Tibial nerve (tissue), 4 donors: ENCODE data around the gene WDPCP. TPM values are rescaled to one million over a fixed set of nuclear protein-coding genes. Genes with fewer than 3 reads are reported as not detected.

Experiments
- DNase-seq, 2 donors: peaks; one replicate each; pipeline ENCODE4 v3.0.0-alpha.2; 2019; ENCODE audit warnings: low spot score in 2 of 2
- H3K27ac ChIP-seq, 4 donors: fragments of 200-600 bp; sonication (generic) in 3 of 4; one replicate each; pipeline ENCODE4 v1.5.1; 2017 to 2019; ENCODE audit warnings: mild to moderate bottlenecking in 1 of 4
- H3K27me3 ChIP-seq, 2 donors: fragments of 200-600 bp; sonication (generic) in 1 of 2; one replicate each; pipeline versions ENCODE4 v1.5.1 to v1.6.0; 2017 to 2019
- H3K36me3 ChIP-seq, 3 donors: fragments of 200-600 bp; sonication (generic); one replicate each; pipeline ENCODE4 v1.5.1; 2018 to 2019
- H3K4me1 ChIP-seq, 4 donors: fragments of 200-600 bp; sonication (generic) in 3 of 4; one replicate each; pipeline ENCODE4 v1.5.1; 2017 to 2019
- H3K4me3 ChIP-seq, 4 donors: fragments of 200-600 bp; sonication (generic) in 3 of 4; one replicate each; pipeline ENCODE4 v1.5.1; 2017 to 2019; ENCODE audit warnings: mild to moderate bottlenecking in 1 of 4, moderate library complexity in 1 of 4
- H3K9me3 ChIP-seq, 4 donors: fragments of 200-600 bp; sonication (generic) in 3 of 4; one replicate each; pipeline ENCODE4 v1.5.1; 2017 to 2019
- CTCF ChIP-seq, 5 experiments: fragments of 200-600 bp in 3 of 5; fragments of 450-650 bp in 2 of 5; sonication (generic) in 3 of 5; IDR thresholded peaks; one replicate each; pipeline ENCODE4 v1.5.1; 2016 to 2019; ENCODE audit warnings: antibody characterized with exemption in 5 of 5, mild to moderate bottlenecking in 3 of 5, moderate library complexity in 2 of 5
- EP300 ChIP-seq, 2 donors: sonication (generic); formaldehyde crosslinking; IDR thresholded peaks; one replicate each; pipeline ENCODE4 v1.6.1; 2017; ENCODE audit warnings: antibody characterized with exemption in 2 of 2, mild to moderate bottlenecking in 1 of 2
- POLR2A ChIP-seq, 2 donors: fragments of 450-650 bp; IDR thresholded peaks; one replicate each; pipeline ENCODE4 v1.6.1; 2017; ENCODE audit warnings: antibody characterized with exemption in 2 of 2, mild to moderate bottlenecking in 2 of 2, moderate library complexity in 2 of 2
- WGBS, 2 donors: methylation state at CpG; one replicate each; pipeline ENCODE4 v1.1.5; 2018; 5-methylcytosine and 5-hydroxymethylcytosine counted together
- total RNA-seq, 4 donors: library from RNA; depleted of rRNA; stranded (reverse); fragments of >200 nt; gene quantifications; one replicate each; pipeline ENCODE4 v1.1.0, GENCODE V29; 2016

The WDPCP gene
- total RNA-seq, 4 donors from 2014 or later = 14.4 to 22.4 (median 20.4) TPM

- TF ChIP-seq CTCF (IDR thresholded peaks at IDR 0.05) = no peak
- TF ChIP-seq POLR2A (IDR thresholded peaks at IDR 0.05) = no peak
- no peak for TF ChIP-seq EP300 (IDR thresholded peaks at IDR 0.05)
- H3K4me1 ChIP-seq = no peaks in the 10 kb centered on the region
- H3K4me3 ChIP-seq = no peak overlapping the region
- DNase-seq = no peak
- H3K27me3 ChIP-seq = no peaks in the 10 kb centered on the region
- H3K9me3 ChIP-seq = peaks cover 0 to 7% (median 0%) of the 10 kb centered on the region in 4 donors
- H3K36me3 ChIP-seq = no peaks in the 10 kb centered on the region
- no peak overlapping the region for H3K27ac ChIP-seq
These were observed 49.9 kb downstream of the WDPCP start for GRCh38 chr2:63538390-63538789.

DNA sequence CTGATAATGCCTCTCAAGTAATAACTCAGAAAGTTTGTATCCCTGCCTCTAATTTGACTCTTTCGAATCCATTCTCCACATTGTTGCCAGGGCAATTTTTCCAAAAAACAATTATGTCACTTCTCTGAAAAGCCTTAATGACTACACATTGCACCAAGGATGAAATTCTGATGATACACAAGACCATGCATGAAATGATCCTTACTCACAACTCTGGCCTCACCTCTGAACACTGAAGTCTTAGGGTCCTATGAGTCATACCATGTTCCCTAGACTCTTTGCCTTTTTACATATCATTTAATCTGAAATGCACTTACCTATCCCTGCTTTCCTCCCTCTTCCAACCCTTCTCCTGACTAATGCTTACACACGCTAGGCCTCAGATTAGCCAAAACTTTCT lies 51.0 kb downstream of the WDPCP start:
- Histone ChIP-seq H3K9me3 (peaks cover 0 to 16% (median 0%) of the 10 kb centered on the region in 4 donors), H3K27me3 (no peaks in the 10 kb centered on the region), H3K4me1 (no peaks in the 10 kb centered on the region), H3K4me3 (no peak overlapping the region), H3K36me3 (no peaks in the 10 kb centered on the region), H3K27ac (no peak overlapping the region)
- 88% methylated on average over 2 of the region's 2 CpGs for WGBS, 2 donors
- no peak for DNase-seq
- no peak for TF ChIP-seq POLR2A (IDR thresholded peaks at IDR 0.05)
- no peak for TF ChIP-seq EP300 (IDR thresholded peaks at IDR 0.05)
- no peak for TF ChIP-seq CTCF (IDR thresholded peaks at IDR 0.05)

DNA sequence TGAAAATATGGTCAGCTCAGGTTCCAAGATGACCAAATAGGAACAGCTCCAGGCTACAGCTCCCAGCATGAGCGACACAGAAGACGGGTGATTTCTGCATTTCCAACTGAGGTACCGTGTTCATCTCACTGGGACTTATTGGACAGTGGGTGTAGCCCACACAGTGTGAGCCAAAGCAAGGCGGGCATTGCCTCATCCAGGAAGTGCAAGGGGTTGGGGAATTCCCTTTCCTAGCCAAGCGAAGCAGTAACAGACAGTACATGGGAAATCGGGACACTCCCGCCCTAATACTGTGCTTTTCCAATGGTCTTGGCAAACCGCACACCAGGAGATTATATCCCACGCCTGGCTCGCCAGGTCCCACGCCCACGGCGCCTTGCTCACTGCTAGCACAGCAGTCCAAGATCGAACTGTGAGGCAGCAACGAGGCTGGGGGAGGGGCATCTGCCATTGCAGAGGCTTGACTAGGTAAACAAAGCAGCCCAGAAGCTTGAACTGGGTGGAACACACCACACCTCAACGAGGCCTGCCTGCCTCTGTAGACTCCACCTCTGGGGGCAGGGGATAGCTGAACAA lies 57.5 kb downstream of the WDPCP start:
- Histone ChIP-seq H3K9me3 (peaks cover 0 to 28% (median 0%) of the 10 kb centered on the region in 4 donors), H3K27me3 (no peaks in the 10 kb centered on the region), H3K27ac (no peak overlapping the region), H3K4me1 (no peaks in the 10 kb centered on the region), H3K36me3 (no peaks in the 10 kb centered on the region), H3K4me3 (no peak overlapping the region)
- no peak for DNase-seq
- TF ChIP-seq CTCF (IDR thresholded peaks at IDR 0.05) (no peak), EP300 (IDR thresholded peaks at IDR 0.05) (no peak), POLR2A (IDR thresholded peaks at IDR 0.05) (no peak)
- 85 to 90% methylated on average over 16 of the region's 16 CpGs for WGBS, 2 donors

DNA sequence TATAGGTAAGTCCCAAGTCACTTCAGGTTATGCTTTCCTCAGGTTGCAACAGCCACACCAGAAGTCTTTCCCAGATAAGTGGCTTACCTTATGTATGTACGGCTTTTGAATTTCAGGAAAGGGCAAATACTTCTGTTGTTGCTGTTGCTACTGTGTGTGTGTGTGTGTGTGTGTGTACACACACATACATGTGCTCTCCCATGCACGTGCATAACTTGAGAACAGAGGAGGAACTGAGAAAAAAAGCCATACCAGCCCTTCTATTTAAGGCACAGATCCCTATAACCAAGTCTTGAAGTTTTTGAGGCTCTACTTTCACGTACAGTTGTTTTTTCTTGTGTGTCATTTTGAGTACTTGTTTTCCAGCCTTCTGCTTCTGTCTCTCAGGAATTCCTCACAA lies 62.4 kb downstream of the WDPCP start:
- Histone ChIP-seq H3K4me1 (no peaks in the 10 kb centered on the region), H3K4me3 (no peak overlapping the region), H3K9me3 (peaks cover 0 to 44% (median 16%) of the 10 kb centered on the region in 4 donors), H3K27ac (no peak overlapping the region), H3K36me3 (no peaks in the 10 kb centered on the region), H3K27me3 (no peaks in the 10 kb centered on the region)
- TF ChIP-seq CTCF (IDR thresholded peaks at IDR 0.05) (no peak), EP300 (IDR thresholded peaks at IDR 0.05) (no peak), POLR2A (IDR thresholded peaks at IDR 0.05) (no peak)
- WGBS, 2 donors = 77 to 88% methylated on average over 3 of the region's 3 CpGs
- no peak for DNase-seq

DNA sequence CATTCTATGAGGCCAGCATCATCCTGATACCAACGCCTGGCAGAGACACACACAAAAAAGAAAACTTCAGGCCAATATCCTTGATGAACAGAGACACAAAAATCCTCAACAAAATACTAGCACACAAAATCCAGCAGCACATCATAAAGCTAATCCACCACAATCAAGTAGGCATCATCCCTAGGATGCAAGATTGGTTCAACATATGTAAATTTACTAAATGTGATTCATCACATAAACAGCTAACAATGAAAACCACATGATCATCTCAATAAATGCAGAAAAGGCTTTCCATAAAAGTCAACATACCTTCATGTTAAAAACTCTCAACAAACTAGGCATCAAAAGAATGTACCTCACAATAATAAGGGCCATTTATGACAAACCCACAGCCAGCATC lies 65.3 kb downstream of the WDPCP start:
- H3K27me3 ChIP-seq = no peaks in the 10 kb centered on the region
- no peak overlapping the region for H3K27ac ChIP-seq
- no peaks in the 10 kb centered on the region for H3K36me3 ChIP-seq
- peaks cover 0 to 56% (median 25%) of the 10 kb centered on the region in 4 donors for H3K9me3 ChIP-seq
- DNase-seq = no peak
- 93 to 96% methylated on average over 1 of the region's 1 CpG for WGBS, 2 donors
- H3K4me1 ChIP-seq = no peaks in the 10 kb centered on the region
- H3K4me3 ChIP-seq = no peak overlapping the region
- TF ChIP-seq EP300 (IDR thresholded peaks at IDR 0.05) = no peak
- TF ChIP-seq CTCF (IDR thresholded peaks at IDR 0.05) = no peak
- no peak for TF ChIP-seq POLR2A (IDR thresholded peaks at IDR 0.05)
